PC-9 (cell line): ENCODE results near the gene EIF5B.

Source experiments
- EZH2 ChIP-seq: fragments of 200-600 bp; sonication (generic); IDR thresholded peaks from 2 replicates; pipeline ENCODE4 v1.8.0; 2017; ENCODE audit warnings: antibody characterized with exemption, low read depth
- TF ChIP-seq, protein P1 (sequence below): fragments of 200-600 bp; sonication (generic); conservative IDR thresholded peaks from 2 replicates; pipeline ENCODE4 v1.6.1; 2017; ENCODE audit warnings: mixed run types, antibody characterized with exemption, mild to moderate bottlenecking, moderate library complexity

DNA sequence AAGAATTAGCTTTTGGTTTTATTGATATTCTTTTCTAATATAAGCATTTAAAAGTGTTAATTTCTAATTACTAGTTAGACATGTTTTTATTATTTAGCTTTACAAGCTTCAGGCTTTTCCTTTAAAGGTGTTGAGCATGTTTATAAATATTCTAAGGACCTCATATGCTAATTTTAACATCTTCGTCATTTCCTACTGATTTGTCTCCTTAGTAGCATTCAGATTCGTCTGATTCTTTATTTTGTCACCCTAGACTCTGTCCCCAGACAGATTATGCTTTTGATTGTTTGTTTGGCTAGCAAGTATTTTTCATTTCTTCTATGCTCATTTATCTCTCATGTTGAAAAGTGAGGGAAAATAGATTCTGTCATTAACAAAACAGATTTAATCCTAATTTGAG lies 51.7 kb downstream of the EIF5B start:
- TF ChIP-seq, protein P1, sequence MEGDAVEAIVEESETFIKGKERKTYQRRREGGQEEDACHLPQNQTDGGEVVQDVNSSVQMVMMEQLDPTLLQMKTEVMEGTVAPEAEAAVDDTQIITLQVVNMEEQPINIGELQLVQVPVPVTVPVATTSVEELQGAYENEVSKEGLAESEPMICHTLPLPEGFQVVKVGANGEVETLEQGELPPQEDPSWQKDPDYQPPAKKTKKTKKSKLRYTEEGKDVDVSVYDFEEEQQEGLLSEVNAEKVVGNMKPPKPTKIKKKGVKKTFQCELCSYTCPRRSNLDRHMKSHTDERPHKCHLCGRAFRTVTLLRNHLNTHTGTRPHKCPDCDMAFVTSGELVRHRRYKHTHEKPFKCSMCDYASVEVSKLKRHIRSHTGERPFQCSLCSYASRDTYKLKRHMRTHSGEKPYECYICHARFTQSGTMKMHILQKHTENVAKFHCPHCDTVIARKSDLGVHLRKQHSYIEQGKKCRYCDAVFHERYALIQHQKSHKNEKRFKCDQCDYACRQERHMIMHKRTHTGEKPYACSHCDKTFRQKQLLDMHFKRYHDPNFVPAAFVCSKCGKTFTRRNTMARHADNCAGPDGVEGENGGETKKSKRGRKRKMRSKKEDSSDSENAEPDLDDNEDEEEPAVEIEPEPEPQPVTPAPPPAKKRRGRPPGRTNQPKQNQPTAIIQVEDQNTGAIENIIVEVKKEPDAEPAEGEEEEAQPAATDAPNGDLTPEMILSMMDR: no peak
- TF ChIP-seq EZH2: no peak
